Measurements from ENCODE around the gene GATAD2A. TPM values are rescaled to one million over a fixed set of nuclear protein-coding genes. Genes with fewer than 3 reads are reported as not detected.
A peak's percentile ranks its signal among the peaks of the same experiment; 100 is the strongest.

The GATAD2A gene
- total RNA-seq, 4 donors from 2014 or later = 34.9 to 60.5 (median 42.5) TPM

- Histone ChIP-seq H3K4me3 (no peak overlapping the region), H3K4me1 (peaks cover 0 to 13% (median 2%) of the 10 kb centered on the region in 4 donors), H3K9me3 (no peaks in the 10 kb centered on the region), H3K27ac (replicated peaks in 1 of 4) (no peak overlapping the region), H3K36me3 (no peaks in the 10 kb centered on the region), H3K27me3 (peaks cover 0 to 56% (median 0%) of the 10 kb centered on the region in 4 donors)
- intact Hi-C loops (cut with DNase I) = no loop called here
- TF ChIP-seq POLR2A (IDR thresholded peaks at IDR 0.05; ENCODE audit: low read depth) (no peak), CTCF (IDR thresholded peaks at IDR 0.05) (no peak), EP300 (IDR thresholded peaks at IDR 0.05) (no peak), POLR2AphosphoS5 (IDR thresholded peaks at IDR 0.05) (no peak)
- WGBS = 69% methylated on average over 8 of the region's 14 CpGs
- no peak for DNase-seq (ENCODE audit: extremely low spot score)
Observed at GRCh38 chr19:19551853-19552192, 146.3 kb downstream of the GATAD2A start.

DNA sequence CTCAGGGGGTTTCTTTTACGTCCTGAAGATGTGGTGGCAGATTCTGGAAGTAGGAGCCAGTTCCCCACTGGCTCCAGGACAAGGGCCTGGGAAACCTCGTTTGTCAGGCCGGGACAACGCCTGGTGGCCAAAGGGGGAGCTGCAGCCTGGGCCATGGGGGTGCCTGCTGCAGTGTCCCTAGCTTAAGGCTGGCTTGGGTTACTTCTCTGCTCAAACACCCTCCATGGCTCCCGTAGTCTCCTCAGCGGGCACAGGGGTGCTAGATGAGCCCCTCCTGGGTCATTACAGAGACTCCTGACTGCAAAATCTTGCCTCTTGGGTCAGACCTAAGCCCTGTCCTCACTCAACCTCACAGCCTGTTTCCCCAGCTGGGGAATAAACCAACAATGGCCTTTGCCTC is 147.3 kb downstream of the GATAD2A start:
- 60% methylated on average over 4 of the region's 6 CpGs for WGBS
- peak in 2 of 3 experiments; percentile 13 to 49 for TF ChIP-seq CTCF (IDR thresholded peaks at IDR 0.05)
- no peak for TF ChIP-seq EP300 (IDR thresholded peaks at IDR 0.05)
- H3K9me3 ChIP-seq = no peaks in the 10 kb centered on the region
- no peak overlapping the region for H3K4me3 ChIP-seq
- H3K4me1 ChIP-seq = peaks cover 0 to 6% (median 2%) of the 10 kb centered on the region in 4 donors
- no peak for DNase-seq (ENCODE audit: extremely low spot score)
- H3K27ac ChIP-seq (replicated peaks in 1 of 4) = no peak overlapping the region
- H3K27me3 ChIP-seq = peaks cover 0 to 46% (median 0%) of the 10 kb centered on the region in 4 donors
- H3K36me3 ChIP-seq = no peaks in the 10 kb centered on the region
- intact Hi-C loops (cut with DNase I) = no loop called here

- Histone ChIP-seq H3K36me3 (no peaks in the 10 kb centered on the region), H3K9me3 (no peaks in the 10 kb centered on the region), H3K27me3 (peaks cover 0 to 38% (median 0%) of the 10 kb centered on the region in 4 donors), H3K27ac (replicated peaks in 1 of 4) (no peak overlapping the region), H3K4me1 (peaks cover 0 to 3% (median 0%) of the 10 kb centered on the region in 4 donors), H3K4me3 (no peak overlapping the region)
- TF ChIP-seq EP300 (IDR thresholded peaks at IDR 0.05) (no peak), POLR2A (IDR thresholded peaks at IDR 0.05; ENCODE audit: low read depth) (no peak), CTCF (IDR thresholded peaks at IDR 0.05) (no peak), POLR2AphosphoS5 (IDR thresholded peaks at IDR 0.05) (no peak)
- 94% methylated on average over 10 of the region's 10 CpGs for WGBS
- DNase-seq (ENCODE audit: extremely low spot score) = no peak
- intact Hi-C loops (cut with DNase I) = no loop called here
Observed at GRCh38 chr19:19553670-19554069, 148.2 kb downstream of the GATAD2A start.

DNA sequence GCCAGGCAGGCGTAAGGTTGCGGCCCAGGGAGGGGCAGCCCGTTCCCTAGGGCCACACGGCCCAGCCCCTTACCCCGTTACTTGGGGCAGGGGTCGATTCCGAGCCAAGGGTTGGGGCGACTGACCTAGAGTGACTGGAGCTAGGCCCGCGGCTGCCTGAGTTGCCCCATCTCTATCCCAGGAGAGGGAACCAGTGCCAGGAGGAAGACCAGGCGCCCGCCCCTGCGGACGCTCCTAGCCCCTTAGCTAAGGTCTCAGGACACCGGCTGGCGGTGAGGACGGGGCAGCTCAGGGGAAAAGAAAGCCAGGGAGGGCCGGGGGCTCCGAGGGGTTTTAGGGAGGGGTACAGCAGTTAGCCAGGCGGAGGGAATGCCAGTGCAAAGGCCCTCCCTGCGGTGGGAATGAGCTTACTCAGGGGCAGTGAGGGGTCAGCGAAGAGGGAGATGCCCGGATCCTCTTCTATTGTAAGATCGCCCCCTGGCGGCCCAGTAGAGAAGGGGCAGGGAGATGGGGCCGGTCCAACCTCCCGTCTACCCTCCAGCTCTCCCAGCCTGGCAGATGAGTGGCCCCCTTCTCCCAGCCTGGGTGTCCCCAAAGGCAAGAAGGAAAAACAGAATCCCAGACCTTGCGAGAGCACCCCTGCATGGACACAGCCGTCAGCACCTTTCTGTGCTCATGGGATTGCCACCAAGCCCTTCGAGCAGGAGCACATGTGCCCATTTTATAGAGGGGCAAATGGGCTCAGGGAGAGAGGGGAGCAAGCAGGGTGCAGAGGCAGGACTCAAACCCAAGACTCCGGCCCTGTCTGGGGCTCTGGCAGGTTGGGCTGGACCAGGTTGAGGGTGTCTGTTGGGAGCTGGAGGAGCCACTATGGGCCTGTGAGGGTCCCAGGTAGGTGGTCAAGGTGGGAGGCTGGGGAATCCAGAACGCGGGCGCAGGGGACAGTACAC is 148.9 kb downstream of the GATAD2A start:
- 64% methylated on average over 23 of the region's 34 CpGs for WGBS
- peaks cover 0 to 31% (median 0%) of the 10 kb centered on the region in 4 donors for H3K27me3 ChIP-seq
- H3K4me3 ChIP-seq = no peak overlapping the region
- H3K36me3 ChIP-seq = no peaks in the 10 kb centered on the region
- no peak overlapping the region for H3K27ac ChIP-seq (replicated peaks in 1 of 4)
- peaks cover 0 to 3% (median 0%) of the 10 kb centered on the region in 4 donors for H3K4me1 ChIP-seq
- intact Hi-C loops (cut with DNase I) = no loop called here
- DNase-seq (ENCODE audit: extremely low spot score) = no peak
- H3K9me3 ChIP-seq = no peaks in the 10 kb centered on the region
- no peak for TF ChIP-seq POLR2A (IDR thresholded peaks at IDR 0.05; ENCODE audit: low read depth)
- TF ChIP-seq POLR2AphosphoS5 (IDR thresholded peaks at IDR 0.05) = no peak
- TF ChIP-seq CTCF (IDR thresholded peaks at IDR 0.05) = peak; percentile 56 to 85 (median 59)
- no peak for TF ChIP-seq EP300 (IDR thresholded peaks at IDR 0.05)

All from esophagus muscularis mucosa (tissue), 4 donors.